Endothelial cell (in vitro differentiated cells): ENCODE results near the gene TECPR2. TPM values are rescaled to one million over a fixed set of nuclear protein-coding genes. Genes with fewer than 3 reads are reported as not detected.

Source experiments
- DNase-seq: peaks from one replicate; pipeline ENCODE4 v3.0.0; 2021; ENCODE audit warnings: low spot score
- H3K27ac Mint-ChIP-seq: one replicate; pipeline ENCODE4 v1.8.0; 2021; ENCODE audit warnings: mixed read lengths, inconsistent platforms; ENCODE audit not compliant: unreplicated experiment
- H3K27me3 Mint-ChIP-seq: one replicate; pipeline ENCODE4 v1.8.0; 2021; ENCODE audit warnings: mild to moderate bottlenecking, moderate library complexity, mixed read lengths, inconsistent platforms; ENCODE audit not compliant: unreplicated experiment
- H3K36me3 Mint-ChIP-seq: one replicate; pipeline ENCODE4 v1.8.0; 2021; ENCODE audit warnings: mild to moderate bottlenecking, low read depth, mixed read lengths, inconsistent platforms; ENCODE audit not compliant: unreplicated experiment
- H3K4me1 Mint-ChIP-seq: one replicate; pipeline ENCODE4 v1.8.0; 2021; ENCODE audit warnings: mild to moderate bottlenecking, mixed read lengths, inconsistent platforms; ENCODE audit not compliant: unreplicated experiment
- H3K4me3 Mint-ChIP-seq: one replicate; pipeline ENCODE4 v1.8.0; 2021; ENCODE audit warnings: mild to moderate bottlenecking, mixed read lengths, inconsistent platforms; ENCODE audit not compliant: unreplicated experiment
- H3K9me3 Mint-ChIP-seq: one replicate; pipeline ENCODE4 v1.8.0; 2021; ENCODE audit warnings: mixed read lengths, inconsistent platforms; ENCODE audit not compliant: unreplicated experiment
- CTCF ChIP-seq: fragments of 200-600 bp; sonication (generic); IDR thresholded peaks from one replicate; pipeline ENCODE4 v1.5.0; 2021; ENCODE audit warnings: antibody characterized with exemption; ENCODE audit not compliant: unreplicated experiment
- total RNA-seq: library from RNA; stranded (reverse); fragmentation: NEBNext Ultra II Directional; extraction: Animal tissue kit (Norgen Biotek cat#: 25700); gene quantifications from one replicate; pipeline ENCODE4 v1.2.1, GENCODE V29; 2021; ENCODE audit not compliant: unreplicated experiment

TECPR2 gene
- total RNA-seq, 1 donor from 2014 or later: 28.9 TPM

GRCh38 chr14:102320033-102320660, 42.6 kb upstream of the TECPR2 start:
- Mint-ChIP-seq H3K27me3 (peaks cover 21% of the 10 kb centered on the region), H3K4me1 (peaks cover 13% of the 10 kb centered on the region), H3K4me3 (peak overlapping the region; percentile 93), H3K9me3 (no peaks in the 10 kb centered on the region), H3K36me3 (peaks cover 10% of the 10 kb centered on the region), H3K27ac (peak overlapping the region; percentile 90)
- DNase-seq: peak; percentile 40
- no peak for TF ChIP-seq CTCF

- no peak for DNase-seq
- no peak for TF ChIP-seq CTCF
- peaks cover 20% of the 10 kb centered on the region for H3K27me3 Mint-ChIP-seq
- peak overlapping the region; percentile 93 for H3K4me3 Mint-ChIP-seq
- H3K4me1 Mint-ChIP-seq: peaks cover 13% of the 10 kb centered on the region
- H3K27ac Mint-ChIP-seq: peak overlapping the region; percentile 90
- H3K9me3 Mint-ChIP-seq: no peaks in the 10 kb centered on the region
- H3K36me3 Mint-ChIP-seq: peaks cover 10% of the 10 kb centered on the region
Observed at GRCh38 chr14:102320671-102321455, 41.9 kb upstream of the TECPR2 start.

GRCh38 chr14:102321456-102322422, 41.0 kb upstream of the TECPR2 start:
- H3K27ac Mint-ChIP-seq: peak overlapping the region; percentile 54
- no peak for DNase-seq

GRCh38 chr14:102323102-102323501, 39.6 kb upstream of the TECPR2 start:
- Mint-ChIP-seq H3K4me1 (peaks cover 9% of the 10 kb centered on the region), H3K9me3 (no peaks in the 10 kb centered on the region), H3K36me3 (peaks cover 4% of the 10 kb centered on the region), H3K27me3 (peaks cover 5% of the 10 kb centered on the region), H3K4me3 (no peak overlapping the region), H3K27ac (no peak overlapping the region)
- peak; percentile 34 for DNase-seq
- no peak for TF ChIP-seq CTCF

More at GRCh38 chr14:102321456-102322422, 41.0 kb upstream of the TECPR2 start:
- H3K36me3 Mint-ChIP-seq: peaks cover 7% of the 10 kb centered on the region
- no peak for TF ChIP-seq CTCF
- H3K27me3 Mint-ChIP-seq: peaks cover 15% of the 10 kb centered on the region
- no peaks in the 10 kb centered on the region for H3K9me3 Mint-ChIP-seq
- H3K4me1 Mint-ChIP-seq: peaks cover 11% of the 10 kb centered on the region
- H3K4me3 Mint-ChIP-seq: peak overlapping the region; percentile 75
